HG03103 (cell line): ENCODE results near the gene C1orf74.
A peak's percentile ranks its signal among the peaks of the same experiment; 100 is the strongest.

Experiments
- ATAC-seq: cut with Tn5 transposase; IDR thresholded peaks from one replicate; pipeline ENCODE4 v1.9.1; 2021; ENCODE audit warnings: low read depth; ENCODE audit not compliant: unreplicated experiment

C1orf74 gene

DNA sequence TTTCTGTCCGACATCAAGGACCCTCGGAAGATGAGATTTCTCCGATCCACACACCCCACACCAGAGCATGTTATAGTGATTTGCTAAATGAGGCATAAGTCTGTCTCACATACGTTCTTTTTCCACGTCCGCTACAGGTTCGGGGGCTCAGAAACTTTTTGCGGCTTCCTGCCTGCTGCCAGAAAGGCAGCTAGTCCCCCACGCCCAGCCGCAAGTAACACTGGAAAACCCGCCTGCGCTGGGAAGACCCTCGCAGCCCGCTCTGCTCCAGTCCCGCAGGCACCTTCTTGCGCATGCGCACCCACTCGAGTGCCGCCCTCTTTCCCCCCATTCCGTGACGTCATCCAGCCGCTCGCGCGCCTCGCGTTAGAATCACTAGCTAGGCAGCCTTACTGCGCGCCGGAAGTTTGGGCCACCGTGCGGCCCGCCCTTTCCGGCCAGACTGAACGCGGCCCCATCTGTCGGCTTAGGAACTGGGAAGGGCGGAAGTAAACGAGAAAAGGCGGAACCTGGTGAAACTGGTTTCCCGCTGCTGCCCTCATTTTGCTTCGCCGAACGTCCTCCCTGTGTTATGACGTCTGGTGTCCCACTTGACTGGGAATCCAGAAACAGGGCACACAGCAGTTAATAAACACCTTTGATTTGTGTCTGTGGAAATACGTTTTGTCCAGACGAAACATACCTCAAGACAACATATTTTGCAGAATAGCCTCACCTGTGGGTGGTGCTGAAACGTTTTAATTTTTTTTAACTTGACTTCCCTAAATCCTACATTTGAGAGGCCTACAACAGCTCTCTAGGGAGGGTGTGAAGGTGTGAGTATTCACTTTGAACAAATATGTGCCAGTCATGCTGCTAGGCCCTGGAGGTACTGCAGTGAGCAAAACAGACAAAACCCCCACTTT lies at the start of gene C1orf74:
C1orf74 (minus strand) TSS at position 295 of the 905 bp plus-strand sequence. CDS start 925 bp downstream, outside the sequence.
- ATAC-seq, result peak; percentile 99

DNA sequence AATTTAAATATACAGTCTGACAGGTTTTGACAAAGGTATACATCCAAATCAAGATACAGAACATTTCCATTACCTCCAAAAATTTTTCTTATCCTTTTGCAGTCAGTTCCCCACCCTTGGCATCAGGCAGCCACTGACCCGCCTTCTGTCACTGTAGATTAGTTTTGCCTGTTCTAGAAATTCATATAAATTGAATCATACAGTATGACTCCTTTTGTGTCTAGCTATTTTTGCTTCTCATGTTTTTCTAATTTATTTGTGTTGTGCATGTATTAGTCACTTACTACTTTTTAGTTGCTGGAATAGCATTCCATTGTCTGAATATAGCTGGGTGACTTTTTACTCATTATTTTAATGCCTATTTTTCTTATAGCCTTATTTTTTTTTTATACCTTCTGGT lies 47.3 kb upstream of the C1orf74 start:
- ATAC-seq, result no peak

DNA sequence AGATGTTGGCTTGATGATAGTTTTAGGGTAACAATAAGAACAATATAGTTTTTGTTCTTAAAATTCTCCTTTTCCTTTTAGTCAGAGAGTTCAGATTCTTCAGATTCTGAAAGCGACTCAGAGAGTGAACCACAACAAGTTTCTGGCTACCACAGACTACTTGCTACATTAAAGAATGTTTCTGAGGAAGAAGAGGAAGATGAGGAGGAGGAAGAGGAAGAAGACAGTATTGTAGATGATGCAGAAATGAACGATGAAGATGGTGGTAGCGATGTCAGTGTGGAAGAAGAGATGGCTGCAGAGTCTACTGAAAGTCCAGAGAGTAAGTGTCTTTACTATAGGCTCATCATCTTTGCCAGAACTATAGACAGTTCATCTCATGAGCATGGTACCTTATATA lies 46.4 kb upstream of the C1orf74 start:
- ATAC-seq, result no peak

DNA sequence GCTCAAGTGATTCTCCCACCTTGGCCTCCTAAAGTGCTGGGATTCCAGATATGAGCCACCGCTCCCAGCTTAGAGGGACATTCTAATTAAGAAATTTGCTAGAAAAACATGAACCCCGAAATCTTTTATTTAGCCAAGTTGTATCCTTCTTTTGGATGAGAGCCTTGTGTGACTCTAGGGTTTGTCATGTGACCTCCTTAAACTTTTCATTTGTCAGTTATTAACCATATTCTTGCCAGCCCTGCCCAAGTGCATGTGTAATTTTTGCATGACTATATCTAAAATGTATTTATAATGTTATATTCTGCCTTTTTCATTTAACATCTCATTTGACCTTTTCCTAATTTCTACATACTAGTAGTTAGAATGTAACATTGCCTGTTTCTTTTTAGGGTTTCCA lies 45.4 kb upstream of the C1orf74 start:
- no peak for ATAC-seq

DNA sequence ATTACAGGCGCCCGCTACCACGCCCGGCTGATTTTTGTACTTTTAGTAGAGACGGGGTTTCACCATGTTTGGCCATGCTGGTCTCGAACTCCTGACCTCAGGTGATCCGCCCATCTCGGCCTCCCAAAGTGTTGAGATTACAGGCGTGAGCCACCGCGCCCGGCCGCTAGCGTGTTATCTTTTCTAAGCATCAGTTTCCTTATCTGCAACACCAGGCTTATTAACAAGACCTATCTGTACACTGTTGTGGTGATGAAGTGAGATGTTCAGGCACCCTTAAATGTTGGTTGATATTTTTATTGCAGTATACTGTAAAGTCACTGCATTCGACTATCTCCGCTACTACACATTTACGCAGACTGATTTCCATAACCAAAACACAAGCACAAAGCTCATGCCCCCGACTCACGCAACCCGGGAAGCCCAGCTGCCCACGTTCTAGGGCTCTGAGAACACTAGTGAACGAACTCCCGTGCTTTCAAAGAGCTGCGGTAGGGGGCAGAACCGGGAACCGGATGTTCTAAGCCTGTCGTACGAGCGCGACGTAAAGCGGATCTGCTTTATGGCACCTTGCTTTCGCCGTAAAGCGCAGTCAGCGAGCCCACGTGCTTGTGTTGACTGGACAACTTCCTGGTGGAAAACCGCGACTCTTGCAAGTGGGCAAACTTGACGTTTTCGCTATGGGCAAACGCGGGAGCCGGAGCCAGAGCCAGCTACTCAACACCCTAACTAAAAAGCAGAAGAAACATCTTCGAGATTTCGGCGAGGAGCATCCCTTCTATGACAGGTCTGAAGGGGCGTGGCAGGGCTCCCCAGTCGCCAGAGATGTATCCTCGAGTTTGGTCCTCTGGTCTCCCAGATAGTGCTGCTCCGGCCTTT lies 43.3 kb upstream of the C1orf74 start, which contains the start of gene UTP25:
UTP25 (plus strand) TSS at position 589 of the 879 bp plus-strand sequence; CDS start at position 681, 92 bp downstream.
- peak; percentile 90 for ATAC-seq

DNA sequence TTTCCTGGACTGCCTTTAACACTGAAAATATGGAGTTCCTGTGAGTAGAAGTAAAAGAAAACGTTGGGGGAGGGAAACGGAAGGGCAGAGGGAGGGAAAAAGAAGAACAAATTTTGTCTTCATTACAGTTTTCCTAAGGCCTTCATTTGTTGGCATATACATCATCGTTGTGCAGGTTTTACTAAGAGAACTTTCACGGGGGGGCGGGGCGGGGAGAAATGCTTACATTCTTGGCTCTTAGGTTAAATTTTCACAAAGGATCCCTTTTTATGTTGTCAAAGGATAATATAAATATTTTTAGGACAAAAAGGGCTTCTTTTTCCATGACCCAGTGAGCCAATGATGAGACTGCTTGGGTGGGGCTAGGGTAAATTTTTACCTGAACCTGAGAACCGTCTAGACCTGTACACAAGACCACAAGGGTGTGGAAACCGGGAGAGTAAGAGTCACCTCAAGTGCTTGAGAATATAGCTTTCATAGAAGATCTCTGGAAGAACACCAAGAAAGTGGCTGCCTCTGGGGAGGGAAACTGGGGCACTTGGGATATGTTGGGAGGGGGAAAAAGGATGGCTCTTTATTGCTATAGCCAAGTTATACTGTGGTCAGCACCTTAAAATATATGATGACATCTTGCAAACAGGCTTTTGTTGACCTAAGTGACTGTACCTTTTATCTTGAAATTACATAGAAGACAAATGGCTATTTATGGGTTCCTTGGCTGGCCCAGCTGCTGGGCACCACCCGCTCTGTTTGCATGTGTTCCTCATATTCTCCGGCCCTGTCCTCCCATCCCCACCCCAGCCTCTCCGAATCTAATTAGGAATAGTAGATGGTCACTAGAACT lies 41.5 kb upstream of the C1orf74 start:
- no peak for ATAC-seq

DNA sequence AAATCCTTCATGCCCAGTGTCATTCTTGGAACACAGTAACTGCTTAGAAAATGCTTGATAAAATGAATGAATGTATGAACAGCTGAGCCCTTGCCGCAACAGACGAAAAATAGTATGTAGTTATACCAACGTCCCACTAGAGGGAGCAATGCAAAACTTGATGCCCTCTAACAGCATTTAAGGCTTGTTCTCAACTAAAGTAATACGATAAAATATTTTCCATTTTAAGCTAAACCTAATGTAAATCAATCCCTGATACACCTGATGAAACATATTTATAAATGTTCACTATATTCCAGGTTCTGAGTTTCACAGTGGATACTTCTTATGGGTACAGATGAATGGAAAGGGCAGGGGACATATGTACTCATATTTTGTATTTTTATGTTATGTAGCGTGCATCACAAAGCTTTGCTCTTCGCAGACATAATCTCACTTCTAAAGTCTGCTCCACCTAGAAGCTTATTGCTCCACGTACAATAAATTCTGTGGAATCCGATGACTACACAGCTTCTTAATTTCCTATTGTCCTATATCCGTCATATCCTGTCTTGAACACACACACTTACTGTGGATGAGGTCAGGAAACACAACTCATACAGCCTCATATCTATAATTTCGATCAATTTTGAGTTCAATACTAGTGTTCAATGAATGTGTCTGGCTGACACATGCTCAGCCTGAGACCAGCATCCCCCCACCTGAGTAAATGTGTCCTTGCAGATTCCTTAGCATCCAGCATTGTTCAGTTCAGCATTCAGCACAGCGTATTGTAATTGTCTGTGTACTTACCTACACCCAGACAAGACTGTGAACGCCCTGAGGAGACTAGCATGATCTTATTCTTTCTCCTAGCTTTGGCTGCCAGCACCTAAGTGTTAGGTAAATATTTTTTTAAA lies 39.0 kb upstream of the C1orf74 start:
- no peak for ATAC-seq

DNA sequence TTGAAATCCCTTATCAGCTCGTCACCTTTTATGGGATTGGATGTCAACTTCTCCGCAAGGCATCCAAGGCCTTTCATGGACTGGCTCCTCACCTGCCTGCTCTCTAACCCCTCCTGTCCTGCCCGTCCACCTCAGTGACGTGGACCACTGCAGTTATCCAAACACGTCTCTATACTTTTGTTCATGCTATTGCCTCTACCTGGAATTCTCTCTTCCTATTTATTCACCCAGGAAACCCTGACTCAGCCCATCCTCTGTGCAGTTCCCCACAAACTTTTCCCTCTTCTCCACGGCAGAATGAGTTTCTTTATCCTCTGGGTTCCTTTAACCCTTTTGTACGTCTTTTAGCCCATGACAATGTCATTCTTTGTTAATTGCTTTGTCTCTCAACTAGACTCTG lies 38.3 kb upstream of the C1orf74 start:
- no peak for ATAC-seq

DNA sequence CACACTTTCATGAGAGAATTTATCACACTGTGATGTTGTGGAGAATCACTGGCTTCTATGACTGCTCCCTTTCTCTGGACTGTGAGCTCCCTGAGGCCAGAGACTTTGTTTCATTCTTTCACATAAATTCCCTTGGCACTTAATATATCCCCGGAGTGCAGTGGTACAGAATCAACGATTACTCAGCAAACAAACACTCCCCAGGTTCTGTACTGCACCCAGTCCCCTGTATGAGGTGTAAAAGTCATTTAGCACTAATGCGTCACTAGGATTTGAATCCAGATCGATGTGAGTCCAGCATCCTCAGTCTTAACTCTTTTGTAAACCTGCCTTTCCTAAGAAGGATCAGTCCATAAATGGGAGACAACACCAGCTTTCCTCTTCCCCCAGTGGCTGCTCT lies 36.6 kb upstream of the C1orf74 start:
- ATAC-seq, result no peak

DNA sequence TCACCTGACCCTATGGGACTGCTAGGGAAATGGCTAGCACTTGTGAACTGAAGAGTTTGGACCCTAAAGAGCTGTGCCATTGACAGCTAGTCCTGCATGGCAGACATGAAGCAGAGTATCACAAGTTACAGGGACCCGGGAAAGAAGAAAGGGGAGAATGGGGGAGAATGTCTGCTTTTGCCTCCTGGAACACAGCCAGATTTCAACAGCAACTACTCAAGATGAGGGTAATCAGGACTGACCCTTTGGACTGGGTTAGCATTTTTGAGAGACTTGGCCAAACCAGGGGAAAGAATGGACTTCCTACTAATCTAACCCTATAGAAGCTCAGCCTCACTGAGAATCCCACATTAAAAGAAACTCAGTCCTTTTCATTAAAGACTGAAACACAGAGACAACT lies 34.7 kb upstream of the C1orf74 start:
- ATAC-seq, result no peak

DNA sequence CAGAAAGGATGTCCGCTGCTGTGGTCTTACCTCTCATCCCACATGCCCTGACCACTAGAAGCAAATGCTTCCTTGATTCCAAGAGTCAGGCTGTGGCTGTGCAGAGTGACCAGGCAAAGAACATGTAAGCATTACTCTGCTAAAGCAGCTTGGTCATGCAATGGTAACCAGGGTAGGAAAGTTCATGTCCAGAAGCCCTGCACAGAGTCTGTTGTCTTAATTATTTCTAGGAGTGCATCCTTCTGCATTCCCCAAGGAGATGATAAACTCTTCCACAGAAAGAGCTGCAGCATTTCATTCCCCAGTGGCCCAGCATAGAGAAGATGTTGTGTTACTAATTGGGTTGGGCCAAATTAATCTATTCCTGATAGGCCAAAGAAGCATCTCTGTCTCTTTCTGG lies 33.3 kb upstream of the C1orf74 start:
- ATAC-seq, result no peak

DNA sequence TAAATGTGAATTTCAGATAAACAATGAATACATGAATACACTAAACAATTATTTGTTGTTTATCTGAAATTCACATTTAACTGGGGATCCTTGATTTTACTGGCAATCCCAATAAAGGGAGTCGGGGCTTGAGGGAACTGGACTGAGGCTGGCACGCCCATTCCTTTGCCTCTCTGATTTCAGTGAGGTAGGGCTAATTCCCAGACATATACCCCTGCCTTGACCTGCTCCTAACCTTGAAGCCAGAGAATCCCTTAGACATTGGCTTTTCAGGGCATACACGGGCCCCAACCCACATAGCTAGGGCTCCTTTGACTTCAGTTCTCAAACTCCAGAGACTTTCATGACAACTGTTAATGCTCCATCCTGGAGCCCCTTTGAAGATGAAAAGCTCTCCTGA lies 32.6 kb upstream of the C1orf74 start:
- ATAC-seq, result no peak

DNA sequence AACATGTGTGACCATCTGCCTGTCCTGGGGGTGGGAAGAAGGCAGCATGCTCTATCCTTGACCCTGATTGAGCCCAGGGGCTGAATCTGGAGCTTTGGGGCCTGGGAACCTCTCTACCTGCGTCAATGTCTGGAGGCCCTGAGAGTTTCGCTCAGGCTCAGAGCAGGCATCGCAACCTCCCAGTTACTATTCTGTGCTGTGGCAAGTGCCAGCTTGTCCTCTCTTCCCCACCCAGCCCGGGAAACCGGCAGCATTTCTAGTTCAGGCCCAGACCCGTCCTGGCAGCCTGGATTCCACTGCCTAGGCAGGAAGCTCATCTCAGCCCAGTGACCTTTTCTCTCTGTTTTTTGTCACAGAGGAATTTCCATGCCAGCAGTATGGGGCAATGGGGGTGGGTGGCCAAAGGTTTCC lies 31.6 kb upstream of the C1orf74 start:
- ATAC-seq, result no peak

DNA sequence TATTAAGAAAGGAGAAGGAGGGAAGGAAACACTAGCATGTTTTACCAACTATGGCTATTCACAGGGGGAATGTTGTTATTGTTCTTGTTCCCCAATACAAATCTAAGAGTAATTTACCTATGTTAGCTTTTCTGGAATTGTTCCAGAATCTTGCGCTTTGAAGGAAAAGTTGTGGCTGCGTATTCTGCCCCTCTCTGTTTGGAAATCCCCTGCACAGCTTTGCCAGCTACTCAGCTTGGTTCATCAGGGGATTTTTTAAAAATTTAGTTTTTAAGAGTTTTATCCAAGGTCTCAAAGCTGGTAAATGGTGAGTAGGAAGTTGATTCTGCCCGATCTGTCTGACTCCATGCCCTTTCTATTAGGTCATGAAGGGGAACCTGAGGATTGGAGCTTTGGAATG lies 31.1 kb upstream of the C1orf74 start:
- ATAC-seq, result no peak

DNA sequence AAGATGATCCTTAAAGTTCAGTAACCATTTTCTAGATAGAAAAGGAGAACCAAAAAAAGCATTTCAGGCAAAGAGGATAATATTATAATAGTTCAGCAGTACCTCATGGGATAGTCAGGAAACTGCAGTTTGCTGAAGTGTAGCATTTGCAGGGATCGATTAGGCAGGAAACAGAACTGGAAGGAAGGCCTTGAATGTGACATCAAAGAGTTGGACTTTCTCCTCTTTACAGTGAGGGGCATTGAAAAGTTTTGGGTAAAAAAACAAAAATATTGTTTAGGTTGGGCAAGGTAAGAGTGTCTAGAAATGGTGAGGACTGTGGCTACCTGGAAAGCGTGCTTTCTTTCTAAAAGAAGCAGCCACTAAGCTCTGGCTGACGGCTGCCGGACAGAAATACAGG lies 29.5 kb upstream of the C1orf74 start:
- ATAC-seq, result no peak

DNA sequence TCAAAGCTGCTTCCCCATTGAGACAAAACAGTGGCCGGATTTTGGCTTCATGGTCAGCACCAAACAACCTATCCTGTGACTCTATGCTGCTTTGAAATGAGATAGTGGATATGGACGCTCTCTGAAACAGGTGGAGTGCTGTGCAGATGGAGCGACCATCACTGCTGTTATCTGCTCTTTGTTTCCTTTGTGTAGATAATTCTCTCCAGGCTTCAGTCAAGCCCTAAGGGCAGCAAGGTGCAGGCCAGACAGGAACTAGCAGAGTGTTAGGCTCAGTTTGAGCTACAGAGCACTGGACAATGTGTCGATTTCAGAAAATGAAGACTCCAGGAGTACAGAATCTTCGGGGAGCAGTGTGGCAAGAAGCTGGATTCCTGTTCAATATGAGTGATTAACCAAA lies 26.4 kb upstream of the C1orf74 start:
- no peak for ATAC-seq

DNA sequence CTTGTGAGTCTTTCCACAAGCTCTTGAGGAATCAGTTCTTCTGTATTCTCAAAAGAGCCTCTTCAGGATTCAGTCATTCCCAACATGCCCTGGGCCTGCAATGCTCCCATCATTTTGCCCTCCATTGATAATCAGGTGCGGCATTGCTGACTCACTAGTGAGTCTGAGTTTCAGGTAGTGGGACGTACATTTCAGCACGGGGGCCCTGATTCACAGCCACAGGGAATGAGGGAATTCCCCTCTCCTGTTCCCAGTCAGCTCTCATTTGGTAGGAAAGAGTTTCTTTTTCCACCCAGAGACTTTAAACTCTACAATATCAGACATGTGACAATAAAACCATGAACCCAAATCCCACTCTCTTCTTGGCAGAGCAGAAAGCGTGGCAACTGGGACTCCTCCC lies 25.3 kb upstream of the C1orf74 start:
- ATAC-seq, result no peak

DNA sequence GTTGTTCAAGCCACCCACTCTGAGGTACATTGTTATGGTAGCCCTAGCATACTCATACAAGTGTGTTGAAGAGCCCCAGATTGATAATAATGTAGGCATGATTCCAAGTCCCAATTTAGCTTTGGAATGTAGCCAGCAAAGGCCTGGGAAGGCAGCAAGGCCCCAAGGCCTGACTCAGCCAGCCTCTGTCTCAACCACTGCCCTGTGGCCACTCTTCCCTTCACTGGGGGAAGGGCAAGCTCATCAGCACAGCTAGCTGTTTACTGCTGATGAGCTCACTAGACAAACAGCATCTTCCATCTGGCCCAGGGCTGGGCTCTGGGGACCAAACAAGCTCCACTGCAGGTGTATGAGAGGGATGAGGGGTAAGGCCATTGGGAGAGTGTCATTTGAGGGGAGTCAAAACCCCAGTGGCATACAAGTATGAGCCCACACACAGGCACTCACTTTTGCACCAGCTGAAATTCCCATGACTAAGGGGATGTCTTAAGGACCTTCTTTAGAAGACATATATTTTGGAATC lies 23.8 kb upstream of the C1orf74 start:
- ATAC-seq, result no peak

DNA sequence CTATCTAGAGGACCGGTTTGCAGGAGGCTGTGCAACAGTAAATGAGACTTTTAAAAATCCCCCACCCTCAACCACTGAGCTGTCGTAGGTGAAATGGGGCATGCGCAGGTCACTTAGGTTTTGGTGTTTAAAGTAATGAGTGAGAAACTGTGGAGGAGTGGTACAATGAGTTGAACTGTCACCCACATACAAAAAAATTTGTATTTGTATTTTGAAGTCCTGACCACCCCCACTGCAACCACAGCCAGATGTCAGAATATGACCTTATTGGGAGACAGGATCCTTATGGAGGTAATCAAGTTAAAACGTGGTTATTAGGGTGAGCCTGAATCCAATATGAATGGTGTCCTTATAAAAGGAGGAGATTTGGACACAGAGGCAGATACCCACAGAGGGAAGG lies 23.1 kb upstream of the C1orf74 start:
- ATAC-seq, result no peak
